Activated T-cell treated with anti-CD3 and anti-CD28 coated beads for 1 hour (primary cell): ENCODE measurements around the gene RICTOR.
A peak's percentile ranks its signal among the peaks of the same experiment; 100 is the strongest.

Source experiments
- DNase-seq: peaks from one replicate; pipeline ENCODE4 v3.0.0-alpha.2; 2020; ENCODE audit warnings: low read depth

Gene RICTOR, protein sequence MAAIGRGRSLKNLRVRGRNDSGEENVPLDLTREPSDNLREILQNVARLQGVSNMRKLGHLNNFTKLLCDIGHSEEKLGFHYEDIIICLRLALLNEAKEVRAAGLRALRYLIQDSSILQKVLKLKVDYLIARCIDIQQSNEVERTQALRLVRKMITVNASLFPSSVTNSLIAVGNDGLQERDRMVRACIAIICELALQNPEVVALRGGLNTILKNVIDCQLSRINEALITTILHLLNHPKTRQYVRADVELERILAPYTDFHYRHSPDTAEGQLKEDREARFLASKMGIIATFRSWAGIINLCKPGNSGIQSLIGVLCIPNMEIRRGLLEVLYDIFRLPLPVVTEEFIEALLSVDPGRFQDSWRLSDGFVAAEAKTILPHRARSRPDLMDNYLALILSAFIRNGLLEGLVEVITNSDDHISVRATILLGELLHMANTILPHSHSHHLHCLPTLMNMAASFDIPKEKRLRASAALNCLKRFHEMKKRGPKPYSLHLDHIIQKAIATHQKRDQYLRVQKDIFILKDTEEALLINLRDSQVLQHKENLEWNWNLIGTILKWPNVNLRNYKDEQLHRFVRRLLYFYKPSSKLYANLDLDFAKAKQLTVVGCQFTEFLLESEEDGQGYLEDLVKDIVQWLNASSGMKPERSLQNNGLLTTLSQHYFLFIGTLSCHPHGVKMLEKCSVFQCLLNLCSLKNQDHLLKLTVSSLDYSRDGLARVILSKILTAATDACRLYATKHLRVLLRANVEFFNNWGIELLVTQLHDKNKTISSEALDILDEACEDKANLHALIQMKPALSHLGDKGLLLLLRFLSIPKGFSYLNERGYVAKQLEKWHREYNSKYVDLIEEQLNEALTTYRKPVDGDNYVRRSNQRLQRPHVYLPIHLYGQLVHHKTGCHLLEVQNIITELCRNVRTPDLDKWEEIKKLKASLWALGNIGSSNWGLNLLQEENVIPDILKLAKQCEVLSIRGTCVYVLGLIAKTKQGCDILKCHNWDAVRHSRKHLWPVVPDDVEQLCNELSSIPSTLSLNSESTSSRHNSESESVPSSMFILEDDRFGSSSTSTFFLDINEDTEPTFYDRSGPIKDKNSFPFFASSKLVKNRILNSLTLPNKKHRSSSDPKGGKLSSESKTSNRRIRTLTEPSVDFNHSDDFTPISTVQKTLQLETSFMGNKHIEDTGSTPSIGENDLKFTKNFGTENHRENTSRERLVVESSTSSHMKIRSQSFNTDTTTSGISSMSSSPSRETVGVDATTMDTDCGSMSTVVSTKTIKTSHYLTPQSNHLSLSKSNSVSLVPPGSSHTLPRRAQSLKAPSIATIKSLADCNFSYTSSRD (N-terminal part only)

DNA sequence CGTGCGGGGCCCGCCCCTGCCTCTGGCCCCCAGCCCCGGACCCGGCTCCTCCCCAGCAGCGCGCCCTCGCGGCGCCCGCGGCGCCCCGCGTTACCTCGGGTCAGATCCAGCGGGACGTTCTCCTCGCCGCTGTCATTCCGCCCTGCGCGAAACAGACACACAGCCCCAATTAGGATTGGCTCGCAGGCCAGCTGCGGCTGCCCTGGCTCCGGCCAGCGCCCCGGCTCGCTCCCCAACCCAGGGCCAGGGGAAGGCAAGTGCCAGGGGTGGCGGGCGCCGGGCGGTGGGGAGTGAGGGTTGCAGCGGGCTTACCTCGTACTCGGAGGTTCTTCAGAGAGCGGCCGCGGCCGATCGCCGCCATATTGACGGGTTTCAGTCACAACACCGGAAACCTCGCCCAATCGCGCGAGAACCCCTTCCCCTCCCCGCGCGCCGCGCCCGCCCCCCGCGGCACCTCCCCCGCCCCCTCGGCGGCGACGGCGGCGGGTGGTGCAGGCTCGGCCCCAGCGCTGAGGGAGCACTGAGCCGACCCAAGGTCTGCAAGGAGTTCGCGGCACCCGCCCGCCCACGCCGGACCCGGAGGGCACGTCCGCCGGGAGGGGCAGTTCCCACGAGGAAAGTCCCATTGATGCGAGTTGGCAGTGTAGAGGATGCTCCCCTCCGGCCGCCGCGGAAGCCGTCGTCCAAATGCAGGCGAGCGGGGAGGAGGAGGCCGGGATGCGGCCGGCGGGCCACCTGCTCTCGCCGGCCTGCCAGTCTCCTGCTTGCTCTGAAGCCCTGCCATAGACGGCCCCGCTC is at the start of gene RICTOR:
Gene RICTOR, minus strand, starts transcription at position 383 of the 798 bp plus-strand sequence. Its CDS starts 22 bp downstream, at position 361.
- peak; percentile 87 for DNase-seq

GRCh38 chr5:39121922-39122321 is 47.7 kb upstream of the RICTOR start:
- DNase-seq = no peak

DNA sequence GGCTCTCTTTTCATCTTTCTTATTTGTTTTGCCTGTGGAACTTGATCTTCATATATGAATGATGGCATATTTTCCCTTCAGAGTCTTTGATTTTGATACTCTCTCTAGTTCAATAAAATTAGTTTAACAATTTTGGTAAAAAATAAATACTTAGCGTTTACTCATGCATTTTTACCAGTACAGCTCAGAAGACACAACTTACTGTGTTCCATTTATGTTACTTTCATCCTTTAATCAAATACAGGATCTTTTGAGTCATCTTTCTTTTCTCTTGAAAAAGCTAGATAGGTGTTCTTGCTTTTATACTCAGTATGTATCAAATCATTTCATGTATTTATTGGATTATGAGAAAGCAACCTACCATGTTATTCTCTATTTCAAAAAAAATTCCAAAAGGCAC is 47.1 kb upstream of the RICTOR start:
- no peak for DNase-seq

- DNase-seq = no peak
Measured at GRCh38 chr5:39120052-39120420, 45.8 kb upstream of the RICTOR start.

- DNase-seq = no peak
Measured at GRCh38 chr5:39119404-39120051, 45.3 kb upstream of the RICTOR start.

DNA sequence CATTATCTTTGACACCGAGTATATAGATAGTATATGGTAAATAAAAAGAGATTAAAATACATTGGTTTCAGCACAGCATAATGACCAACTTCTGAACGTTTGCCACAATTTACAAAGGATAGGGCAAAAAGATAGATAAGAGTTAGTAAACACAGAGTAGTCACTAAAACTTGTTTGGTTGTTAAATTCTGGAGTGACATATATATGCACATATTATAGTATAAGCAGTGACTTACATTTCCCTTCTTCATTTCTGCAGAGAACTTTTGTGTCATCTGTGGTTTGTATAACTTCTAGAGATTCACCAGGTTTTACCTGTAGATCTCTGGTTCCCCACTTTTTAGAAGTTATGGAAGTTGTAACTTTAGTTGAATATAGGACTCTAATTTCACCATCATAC is 44.4 kb upstream of the RICTOR start:
- no peak for DNase-seq

DNA sequence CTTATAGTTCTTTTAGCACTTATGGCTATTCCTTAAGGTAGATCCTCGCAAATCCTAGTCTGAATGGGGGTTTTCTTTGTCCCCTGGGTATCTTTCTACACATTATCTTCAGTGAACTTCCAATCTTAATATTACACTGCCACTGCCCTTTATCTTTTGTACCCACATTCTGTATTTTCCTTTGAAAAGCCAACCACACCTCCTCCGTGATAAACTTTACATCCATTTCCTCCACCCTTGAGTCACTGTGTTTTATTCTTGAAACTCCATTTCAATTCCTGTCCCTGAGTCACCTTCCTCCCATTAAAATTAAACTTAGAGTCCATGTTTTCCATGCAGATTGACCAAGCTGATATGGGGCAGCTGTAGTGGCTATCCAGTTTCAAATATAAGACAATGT is 43.2 kb upstream of the RICTOR start:
- no peak for DNase-seq

GRCh38 chr5:39116344-39117170 is 42.4 kb upstream of the RICTOR start:
- DNase-seq = no peak

DNA sequence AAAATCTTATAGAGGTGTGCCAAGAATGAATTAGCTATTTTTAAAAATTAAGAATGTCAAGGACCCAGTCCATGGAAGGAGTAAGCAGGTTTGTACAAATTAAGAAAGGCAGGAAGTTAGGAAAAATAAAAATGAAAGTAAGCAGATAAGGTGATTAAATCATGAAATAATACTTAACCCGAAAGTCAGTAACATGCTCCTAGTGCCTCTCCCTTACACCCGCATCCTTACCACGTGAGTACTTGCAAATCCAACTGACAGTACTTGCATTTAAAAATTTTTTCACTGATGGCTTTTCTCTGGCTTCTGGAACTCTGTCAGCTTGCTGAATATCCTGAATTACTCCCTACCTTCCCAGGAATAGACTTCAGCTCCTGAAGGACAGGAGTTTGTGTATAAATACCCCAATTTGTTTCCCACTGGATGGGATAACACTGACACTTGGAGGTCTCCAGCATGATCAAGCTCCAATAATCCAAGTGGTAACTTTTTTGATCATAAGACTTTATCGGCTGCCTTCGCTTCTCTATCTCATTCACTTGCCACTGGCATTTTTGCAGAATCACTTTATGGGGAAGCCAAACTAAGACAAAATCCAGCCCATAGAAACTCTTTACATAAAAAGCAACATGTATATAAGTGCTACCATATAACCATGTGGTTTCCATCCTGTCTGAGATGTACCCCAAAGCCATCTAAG is 41.6 kb upstream of the RICTOR start:
- no peak for DNase-seq

DNA sequence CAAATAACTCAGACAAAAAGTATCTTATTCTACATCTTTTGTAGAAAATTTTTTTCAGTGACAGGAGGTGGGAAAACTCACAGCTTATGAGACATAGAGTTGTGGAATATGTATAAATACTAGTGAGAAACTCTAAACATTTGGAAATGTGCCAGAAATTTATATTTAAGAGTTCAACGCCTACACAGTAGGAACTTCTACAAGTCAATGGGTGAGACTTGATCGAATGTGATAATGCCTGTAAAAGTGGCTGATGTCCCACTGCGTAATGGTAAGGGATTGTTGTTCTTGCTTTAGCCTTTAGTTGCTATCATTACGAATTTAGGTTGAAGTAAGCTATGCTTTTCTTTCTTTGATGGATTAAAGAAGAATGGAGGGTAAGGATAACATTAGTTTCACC is 40.0 kb upstream of the RICTOR start:
- DNase-seq = no peak

DNA sequence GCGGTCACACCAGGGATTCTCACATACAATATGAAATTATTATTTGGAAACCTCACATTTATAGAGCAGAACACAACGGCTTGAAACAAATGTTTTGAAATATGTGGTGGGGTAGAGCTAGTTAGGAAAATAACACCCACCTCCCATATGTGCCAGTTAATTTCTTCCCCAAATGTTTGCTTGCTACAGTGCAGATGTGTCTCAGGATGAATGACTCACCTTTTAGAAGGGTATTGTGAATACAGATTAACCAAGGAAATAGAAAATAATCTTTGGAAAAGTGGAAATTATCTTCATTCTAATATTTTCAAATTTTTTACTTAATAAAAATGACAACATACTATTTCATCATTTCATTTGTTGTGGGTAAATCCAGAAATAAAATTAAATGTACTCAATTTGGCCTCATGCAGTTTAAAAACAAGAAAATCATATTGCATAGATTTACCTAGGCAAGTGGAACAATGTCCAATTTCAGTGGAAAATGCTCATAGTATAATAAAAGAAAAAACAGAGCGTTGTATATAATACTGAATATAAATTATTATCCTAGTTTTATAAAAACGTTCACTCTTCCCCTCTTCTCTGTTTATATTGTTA is 39.3 kb upstream of the RICTOR start:
- no peak for DNase-seq

DNA sequence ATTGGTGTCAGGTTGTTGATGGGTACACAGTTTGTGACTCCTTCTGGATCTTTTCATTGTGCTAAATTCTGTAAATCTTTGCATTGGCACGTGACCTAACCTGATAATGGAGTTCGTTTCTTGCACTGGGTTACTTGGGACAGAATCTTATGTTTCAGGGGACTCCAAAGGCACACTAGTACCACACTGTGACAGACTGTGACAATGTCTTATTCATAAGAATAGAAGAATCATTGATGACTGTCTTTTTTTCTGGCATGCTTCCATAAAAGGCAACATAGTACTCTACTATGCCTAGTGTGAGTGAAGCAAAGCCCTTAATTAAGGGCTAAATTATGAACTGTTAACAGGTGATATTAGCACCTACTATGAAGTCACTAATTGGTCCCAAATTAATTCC is 35.4 kb upstream of the RICTOR start:
- no peak for DNase-seq

GRCh38 chr5:39108987-39109386 is 34.8 kb upstream of the RICTOR start:
- DNase-seq = no peak

- no peak for DNase-seq
Measured at GRCh38 chr5:39107350-39107749, 33.2 kb upstream of the RICTOR start.

GRCh38 chr5:39106322-39106721 is 32.1 kb upstream of the RICTOR start:
- no peak for DNase-seq

DNA sequence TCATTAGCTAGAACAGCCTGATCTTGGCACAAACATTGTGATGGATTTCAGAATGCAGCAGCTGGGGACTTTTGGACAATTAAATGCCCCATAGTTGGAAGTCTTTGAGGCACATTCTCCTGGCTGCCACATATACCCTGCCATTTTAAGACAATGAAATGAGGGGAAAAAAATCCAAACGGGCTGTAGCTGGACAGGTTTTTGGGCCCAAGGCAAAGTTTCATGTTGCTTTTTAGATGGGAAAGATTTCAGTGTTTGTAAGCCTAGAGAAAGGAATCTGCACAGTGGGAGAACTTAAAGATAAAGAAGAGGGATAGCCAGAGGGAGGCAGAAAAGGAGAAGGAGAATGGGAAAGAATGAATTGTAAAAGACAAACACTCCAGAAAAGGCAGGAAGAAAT is 30.0 kb upstream of the RICTOR start:
- no peak for DNase-seq

DNA sequence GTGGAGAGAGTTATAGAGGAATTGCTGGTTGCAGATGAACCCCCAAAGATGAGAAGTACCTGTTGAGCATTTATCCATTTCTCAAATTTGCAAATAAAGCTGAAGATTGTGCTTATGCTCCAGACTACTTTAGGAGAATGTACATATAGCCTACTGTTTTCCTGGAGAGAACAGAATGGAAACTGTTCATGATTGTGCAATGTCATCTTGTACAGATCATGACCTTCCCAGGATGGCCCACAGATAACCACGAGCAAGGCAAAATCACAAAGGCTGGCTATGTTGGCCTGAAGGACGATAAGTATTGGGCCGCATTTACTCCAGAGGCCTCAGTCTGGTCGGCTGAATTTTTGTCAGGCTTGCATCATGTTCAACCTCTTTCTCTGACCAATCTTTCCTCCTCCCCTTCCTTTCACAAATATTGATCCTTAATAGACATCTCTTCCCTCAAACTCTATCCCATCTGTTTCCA is 28.5 kb upstream of the RICTOR start:
- no peak for DNase-seq

DNA sequence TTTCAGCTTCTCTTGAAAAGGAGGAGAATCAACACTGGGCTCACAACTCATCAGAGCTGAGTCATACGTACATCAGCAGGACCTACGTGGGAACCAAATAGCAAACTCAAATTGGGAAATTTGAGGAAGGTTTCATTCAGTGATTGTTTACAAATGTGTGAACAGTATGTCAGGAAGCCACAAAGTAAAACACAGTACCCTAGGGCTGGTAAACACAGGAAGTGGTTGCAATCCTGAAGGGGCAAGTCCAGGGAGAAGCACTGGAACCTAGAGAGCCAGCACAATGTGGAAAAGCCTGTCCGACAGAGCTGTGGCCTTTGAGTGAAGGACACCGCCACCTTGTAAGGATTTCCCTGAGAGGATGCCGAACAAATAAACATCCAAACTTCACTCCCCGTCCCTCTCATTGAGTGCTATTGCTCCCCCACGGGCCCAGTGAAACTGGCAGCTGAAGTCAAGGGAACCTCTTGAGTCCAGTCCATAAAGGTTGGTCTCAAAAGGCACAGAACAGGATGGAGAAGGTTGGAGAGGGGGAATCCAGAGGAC is 26.7 kb upstream of the RICTOR start:
- DNase-seq = no peak
